Subcutaneous preadipocyte (primary cell): ENCODE measurements around the gene INPP1. TPM values are rescaled to one million over a fixed set of nuclear protein-coding genes. Genes with fewer than 3 reads are reported as not detected.

Experiments
- total RNA-seq: library from RNA; depleted of rRNA; stranded (reverse); fragments of >200 nt; gene quantifications from 2 replicates; pipeline ENCODE4 v1.2.3, GENCODE V29; 2012

The INPP1 gene
- 10.7 and 15.8 TPM in 2 replicates for total RNA-seq

GRCh38 chr2:190343536-190344275 is at the start of gene INPP1:
TSS of gene INPP1 (plus strand) at chr2:190343589. CDS start at chr2:190360103, 16,514 bp downstream.

GRCh38 chr2:190319555-190320498 is 23.6 kb upstream of the INPP1 start, which contains the start of gene HIBCH:
TSS of gene HIBCH (minus strand) at chr2:190319826. CDS start at chr2:190319750, 76 bp downstream.

GRCh38 chr2:190407662-190408537 is 64.5 kb downstream of the INPP1 start, which contains the start of gene MFSD6:
TSS of gene MFSD6 (plus strand) at chr2:190408355. CDS start at chr2:190436030, 27,675 bp downstream.

Other genes with a start within 250 kb of the INPP1 start
- gene HIBCH, start 23.8 kb upstream of the INPP1 start, total RNA-seq = 9.8 and 15.1 TPM in 2 replicates
- 5.1 and 5.7 TPM in 2 replicates for gene MFSD6, start 64.8 kb downstream of the INPP1 start, total RNA-seq
- 3.7 and 4.0 TPM in 2 replicates for gene NEMP2, start 191.1 kb downstream of the INPP1 start, total RNA-seq